NCI-H82 treated with DMSO at 0.1 percent for 48 hours (cell line): ENCODE results near the gene NAP1L1.

Experiments
- DNase-seq: peaks from one replicate; lab custom pipeline; 2025; ENCODE audit not compliant: unreplicated experiment; lab: John Stamatoyannopoulos, UW

The NAP1L1 gene, protein sequence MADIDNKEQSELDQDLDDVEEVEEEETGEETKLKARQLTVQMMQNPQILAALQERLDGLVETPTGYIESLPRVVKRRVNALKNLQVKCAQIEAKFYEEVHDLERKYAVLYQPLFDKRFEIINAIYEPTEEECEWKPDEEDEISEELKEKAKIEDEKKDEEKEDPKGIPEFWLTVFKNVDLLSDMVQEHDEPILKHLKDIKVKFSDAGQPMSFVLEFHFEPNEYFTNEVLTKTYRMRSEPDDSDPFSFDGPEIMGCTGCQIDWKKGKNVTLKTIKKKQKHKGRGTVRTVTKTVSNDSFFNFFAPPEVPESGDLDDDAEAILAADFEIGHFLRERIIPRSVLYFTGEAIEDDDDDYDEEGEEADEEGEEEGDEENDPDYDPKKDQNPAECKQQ

DNA sequence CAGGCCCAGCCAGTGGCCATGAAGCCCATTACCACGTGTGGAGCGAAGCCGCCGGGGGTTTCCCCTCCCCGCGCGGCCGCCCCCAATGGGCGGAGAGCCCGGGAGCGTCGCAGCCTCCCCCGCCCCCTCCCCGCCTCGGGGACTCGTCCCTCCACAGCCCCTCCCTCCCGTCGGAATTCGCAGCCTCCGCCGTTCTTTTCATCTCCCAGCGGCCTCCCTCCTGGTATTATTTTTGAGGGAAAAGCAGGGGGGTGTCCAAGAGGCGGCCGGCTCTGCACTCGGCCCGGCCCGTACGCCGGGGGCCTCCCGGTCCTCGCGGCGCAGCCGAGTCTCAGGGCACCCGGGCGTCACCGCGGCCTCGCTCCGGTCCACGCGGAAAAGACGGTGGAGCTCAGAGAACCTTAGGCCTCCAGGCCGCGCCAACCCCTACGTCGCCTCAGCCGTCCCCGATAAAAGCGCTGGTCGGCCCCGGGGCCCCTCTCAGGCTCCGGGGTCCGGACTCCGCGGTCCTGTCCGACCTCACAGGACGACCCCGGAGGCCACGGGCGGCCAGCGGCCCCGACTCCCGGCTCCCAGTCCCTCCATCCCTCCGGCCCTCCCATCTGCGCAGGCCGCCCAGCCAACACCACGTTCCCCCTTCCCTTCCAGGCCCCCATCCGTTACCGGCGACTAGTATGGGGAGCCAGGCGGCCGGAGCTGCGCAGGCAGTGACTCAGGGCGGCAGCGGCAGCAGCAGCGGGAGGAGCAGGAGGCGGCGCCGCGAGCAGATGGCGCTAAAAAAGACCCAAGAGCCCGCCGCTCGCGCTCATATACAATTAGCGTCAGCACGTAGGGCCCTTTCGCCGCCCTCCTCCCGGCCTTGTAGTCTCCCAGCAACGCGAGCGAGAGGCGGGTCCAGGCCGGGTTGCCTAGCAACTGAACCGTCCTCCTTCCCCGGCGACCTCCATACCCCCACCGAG lies at the start of gene NAP1L1:
NAP1L1 (minus strand) TSS at position 782 of the 959 bp plus-strand sequence. CDS start 10,466 bp downstream, outside the sequence.
- DNase-seq, result peak; percentile 91

DNA sequence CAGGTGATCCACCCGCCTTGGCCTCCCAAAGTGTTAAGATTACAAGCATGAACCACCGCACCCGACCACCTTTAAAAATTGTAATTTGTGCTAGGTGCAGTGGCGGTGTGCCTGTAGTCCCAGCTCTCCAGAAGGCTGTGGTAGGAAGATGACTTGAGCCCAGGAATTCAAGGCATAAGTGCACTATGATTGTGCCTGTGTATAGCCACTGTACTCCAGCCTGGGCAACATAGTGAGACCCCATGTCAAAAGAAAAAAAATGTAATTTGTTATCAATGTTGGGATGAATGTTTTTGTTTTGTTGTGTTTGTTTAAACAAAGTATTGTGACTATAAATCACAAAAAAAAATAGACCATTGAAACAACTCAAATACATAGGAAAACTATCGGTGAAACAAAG lies 43.1 kb upstream of the NAP1L1 start:
- no peak for DNase-seq

DNA sequence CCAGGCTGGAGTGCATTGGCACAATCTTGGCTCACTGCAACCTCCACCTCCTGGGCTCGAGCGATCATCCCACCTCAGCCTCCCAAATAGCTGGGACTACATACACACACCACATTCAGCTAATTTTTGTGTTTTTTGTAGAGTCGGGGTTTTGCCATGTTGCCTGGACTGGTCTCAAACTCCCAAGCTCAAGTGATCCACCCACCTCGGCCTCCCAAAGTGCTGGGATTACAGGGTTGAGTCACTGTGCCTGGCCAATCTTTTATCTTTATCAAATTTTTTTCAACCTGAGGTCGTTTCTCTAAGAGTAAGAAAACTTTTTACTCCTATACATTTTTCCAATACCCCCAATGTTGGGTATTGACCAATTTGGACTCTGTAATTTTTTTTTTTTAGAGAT lies 40.0 kb upstream of the NAP1L1 start:
- no peak for DNase-seq

DNA sequence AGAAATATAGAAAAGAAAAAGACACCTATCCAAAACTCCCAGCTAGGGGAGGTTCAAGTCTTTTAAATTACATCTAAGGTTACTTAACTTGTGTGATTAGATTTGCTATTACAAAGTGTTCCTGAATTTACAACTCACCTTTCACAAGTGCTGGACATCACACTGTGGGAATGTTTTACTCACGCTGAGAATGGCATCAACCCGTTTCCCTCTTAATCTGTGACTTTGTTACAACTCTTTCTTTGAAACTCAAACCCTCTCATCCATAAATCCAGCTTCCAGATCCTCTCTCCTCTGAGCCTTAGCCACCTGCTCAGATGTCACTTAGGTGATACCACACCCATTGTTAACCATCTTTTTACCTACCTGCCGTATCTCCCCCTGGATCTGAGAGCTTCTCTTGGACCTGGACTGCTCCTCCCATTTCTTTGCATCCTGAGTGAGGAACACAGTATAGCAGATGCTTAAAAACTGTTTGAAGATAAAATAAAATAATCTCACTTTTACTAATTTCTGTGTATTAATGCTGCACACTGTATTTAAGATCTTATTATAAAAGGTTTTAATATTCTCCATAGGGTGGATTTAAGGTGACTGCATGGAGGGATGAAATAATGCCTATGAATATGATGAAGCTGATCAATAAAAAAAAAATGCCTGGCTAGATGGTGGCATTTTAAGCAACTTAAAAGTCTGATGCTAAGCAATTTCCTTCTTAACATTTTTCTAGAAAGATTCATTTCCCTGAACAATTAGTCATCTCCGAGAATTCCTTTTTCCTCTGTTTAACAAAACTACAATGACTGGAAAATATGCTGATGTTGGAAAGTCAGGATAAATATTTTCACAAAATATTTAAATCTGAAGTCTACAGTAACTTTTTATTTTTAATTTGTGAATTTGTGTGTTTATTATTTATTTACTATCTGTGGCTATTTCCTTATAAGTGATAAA lies 39.1 kb upstream of the NAP1L1 start:
- no peak for DNase-seq

DNA sequence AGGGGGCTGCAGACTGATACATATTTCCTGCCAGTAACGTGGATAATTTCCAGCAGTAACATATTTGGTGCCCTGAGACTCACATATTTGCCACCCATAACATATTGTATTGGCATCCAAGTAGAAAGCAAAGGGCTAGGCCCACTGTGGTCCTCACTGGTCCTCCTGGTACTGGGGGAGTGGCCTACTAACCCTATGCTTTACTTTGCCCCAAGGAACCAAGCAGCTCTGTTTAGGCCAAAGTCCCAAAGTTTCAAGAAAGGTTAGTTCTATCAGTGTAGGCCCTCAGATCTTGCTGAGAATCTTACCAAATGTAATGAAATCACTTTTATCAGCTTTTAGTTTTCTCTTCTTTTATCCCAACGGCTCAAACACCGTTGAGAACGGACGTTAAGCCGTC lies 35.4 kb upstream of the NAP1L1 start:
- DNase-seq, result no peak

DNA sequence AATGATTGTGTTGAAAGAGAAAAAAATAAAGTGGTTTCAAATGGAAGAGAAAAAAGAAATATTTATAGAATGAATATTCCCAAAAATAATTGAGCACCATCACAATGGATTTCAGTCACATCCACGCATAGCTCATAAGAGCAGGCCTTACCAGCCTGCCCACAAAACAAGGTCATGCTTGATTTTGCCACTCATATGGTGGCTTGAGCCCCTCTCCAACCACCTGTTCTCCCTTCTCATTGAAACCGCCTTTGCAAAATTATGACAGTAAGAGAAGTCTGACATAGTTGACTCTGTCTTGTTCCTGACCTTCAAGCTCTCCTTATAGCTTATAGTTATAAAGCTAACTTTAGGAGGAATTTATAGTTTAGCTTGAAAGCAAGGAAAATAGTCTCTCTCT lies 33.3 kb upstream of the NAP1L1 start:
- no peak for DNase-seq

DNA sequence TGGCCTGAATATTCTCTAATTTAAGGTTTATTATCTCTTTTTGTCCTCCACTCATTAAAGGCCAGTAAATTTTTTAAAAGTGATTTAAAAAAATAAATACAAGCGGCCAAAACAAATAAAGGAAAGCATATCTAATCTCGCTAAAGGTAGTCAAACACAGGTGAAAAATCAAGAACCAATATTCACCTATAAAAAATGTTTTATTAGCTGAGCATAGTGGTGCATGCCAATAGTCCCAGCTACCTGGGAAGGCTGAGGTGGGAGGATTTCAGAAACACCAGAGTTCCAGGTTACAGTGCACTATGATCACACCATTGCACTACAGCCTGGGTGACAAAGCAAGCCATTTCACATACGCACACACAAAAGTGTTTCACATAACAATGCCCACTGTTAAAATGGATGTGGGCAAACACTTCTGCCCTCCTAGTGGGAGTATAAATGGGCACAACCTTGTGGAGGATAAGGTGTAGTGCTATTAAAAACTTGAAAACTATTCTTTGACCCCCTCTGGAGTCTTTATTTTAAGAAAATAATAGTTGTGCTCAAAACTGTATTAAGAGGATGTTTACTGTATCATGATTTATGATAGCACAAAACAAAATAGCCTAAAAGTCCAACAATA lies 32.7 kb upstream of the NAP1L1 start:
- no peak for DNase-seq

DNA sequence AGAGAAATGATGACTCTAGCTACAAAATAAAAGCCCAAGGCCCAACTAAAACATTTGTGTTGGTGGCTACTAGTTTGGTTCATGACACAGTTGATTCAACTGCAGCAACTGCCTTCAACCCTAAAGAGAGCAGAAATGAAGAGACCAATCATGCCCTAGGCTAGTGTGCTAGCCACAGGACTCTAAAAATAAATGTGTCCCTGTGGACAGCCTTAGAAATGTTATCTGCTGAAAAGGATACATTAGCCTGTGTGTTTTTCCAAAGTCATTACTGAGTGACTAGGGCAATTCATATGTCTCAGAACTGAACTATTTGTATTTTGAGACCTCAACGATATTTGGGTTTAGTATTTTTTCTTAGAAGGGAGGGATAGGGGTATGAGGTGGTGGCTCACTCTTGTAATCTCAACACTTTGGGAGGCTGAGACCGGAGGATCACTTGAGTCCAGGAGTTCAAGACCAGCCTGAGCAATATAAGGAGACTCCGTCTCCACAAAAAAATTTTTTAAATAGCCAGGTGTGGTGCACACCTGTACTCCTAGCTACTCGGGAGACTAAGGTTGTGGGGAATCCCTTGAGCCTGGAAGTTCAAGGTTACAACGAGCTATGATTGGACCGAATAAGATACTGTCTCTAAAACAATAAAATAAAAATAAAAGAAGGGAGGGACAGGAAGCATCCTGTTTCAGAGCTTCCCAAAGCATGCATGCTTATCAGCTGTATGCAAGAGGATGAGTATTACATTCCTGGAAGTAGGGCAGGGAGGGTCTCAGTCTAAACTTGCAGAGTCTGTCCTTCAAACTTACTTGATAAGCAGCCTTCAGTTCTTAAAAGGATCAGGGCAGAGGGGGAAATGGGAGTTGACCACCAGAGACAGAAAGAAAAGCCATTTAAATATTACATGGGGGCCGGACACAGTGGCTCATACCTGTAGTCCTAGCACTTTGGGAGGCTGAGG lies 29.6 kb upstream of the NAP1L1 start:
- no peak for DNase-seq

DNA sequence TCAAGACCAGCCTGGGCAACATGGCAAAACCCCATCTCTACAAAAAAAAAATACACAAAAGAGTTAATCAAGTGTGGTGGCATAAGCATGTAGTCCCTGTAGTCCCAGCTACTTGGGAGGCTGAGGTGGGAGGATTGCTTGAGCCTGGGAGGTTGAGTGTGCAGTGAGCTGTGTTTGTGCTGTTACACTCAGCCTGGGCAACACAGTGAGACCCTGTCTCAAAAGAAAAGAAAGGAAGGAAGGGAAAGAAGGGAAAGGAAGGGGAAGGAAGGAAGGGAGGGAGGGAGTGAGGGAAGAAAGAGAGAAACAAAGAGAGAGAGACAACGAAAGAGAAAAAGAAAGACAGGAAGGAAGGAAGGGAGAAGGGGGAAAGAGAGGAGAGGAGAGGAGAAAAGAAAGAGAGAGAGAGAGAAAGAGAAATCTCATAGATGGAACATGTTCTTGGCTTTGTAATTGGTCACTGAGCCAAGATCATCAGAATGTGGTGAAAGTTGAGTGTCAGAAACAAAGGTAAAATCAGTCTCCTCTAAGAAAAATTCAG lies 26.8 kb upstream of the NAP1L1 start:
- no peak for DNase-seq

DNA sequence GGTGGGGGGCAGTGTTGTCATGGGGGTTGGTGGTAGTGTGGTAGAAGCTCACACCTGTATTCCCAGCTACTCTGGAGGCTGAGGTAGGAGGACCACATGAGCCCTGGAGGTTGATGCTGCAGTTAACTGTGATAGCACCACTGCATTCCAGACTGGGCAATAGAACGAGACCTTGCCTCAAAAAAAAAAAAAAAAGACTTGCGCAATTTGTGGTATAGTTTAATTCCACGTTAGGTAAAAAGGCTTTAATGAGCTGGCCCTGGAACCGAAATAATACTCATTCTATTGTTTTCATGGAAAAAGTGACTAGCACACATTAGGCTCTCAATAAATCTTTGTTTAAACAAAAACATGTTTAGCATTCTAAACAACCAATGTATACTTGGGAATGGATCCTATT lies 25.4 kb upstream of the NAP1L1 start:
- DNase-seq, result no peak

DNA sequence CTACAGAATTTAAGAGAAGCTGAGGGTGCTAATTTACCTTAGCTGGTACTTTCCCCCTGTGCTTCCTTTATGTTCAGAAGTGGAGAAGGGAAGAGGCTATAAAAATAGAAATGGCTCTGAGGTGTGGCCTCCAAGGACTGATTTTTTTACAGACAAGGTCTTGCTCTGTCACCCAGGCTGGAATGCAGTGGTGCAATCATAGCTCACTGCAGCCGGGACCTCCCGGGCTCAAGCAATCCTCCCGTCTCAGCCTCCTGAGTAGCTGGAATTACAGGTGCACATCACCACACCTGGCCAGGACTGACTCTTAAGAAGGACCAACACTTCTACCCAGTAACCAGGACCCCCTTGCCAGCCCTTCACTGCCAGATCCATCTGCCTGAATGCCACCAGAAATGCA lies 23.9 kb upstream of the NAP1L1 start:
- DNase-seq, result no peak

DNA sequence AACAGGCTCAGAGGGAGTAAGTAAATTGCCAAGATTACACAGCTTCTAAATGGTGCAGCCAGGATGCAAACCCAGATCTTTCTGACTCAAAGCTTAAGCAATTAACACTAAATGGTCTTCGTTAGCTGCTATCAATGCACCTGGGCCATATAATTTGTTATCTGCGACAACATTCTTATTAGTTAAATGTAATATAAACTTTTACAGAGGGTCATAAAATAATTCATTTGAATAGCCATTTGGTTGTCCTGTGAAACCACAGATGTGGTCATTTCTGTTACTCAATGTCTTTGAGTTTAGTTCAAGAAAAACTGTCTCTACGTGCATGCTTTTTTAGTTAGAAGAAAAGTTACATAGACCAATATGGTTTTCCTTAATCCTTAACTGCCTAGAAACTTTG lies 22.1 kb upstream of the NAP1L1 start:
- DNase-seq, result no peak

DNA sequence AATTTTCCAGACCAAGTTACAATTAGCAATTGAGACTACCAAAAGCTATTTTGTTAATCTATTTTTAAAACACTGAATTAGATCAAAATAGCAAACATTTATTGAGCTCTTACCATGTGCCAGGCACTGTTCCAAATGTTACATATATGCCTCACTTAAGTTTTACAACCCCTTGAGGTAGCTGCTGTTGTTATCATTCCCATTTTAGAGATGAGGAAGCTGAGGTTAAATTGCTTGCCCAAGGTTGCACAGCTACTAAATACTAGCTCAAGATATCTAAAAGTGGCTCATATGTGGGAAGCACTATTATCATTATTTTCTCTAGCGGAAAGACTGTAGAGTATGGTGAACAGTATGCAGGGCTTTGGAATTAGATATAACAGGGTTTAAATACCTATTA lies 19.5 kb upstream of the NAP1L1 start:
- no peak for DNase-seq

DNA sequence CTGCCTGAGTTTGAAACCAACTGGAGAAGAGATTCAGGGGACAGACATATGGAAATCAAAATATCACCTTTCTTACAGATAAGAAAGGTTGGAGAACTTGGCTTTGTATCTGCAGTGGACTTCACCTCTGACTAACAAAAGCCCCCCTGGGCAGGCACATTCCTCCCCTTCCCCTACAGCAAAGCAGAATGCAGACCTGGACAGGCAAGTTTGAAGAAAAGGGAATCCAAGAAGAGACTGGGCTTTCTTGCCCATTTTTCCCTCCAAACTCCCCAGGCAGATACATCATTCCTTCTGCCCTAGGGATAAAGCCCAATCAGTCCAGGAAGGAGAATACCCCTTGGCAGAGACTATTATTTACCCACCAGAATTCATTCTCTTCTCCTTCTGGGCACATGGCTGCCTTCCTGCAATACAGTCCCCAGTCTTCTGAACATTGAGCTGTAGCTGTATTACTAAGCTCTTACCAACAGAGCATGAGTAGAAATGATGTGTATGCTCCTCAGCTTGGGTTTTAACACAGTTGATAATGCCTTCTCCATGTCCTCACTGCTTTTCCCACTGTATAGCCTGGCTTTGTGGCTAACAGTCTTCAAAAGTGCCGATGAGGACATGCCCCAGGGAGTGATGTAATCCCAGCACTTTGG lies 17.4 kb upstream of the NAP1L1 start:
- DNase-seq, result no peak

DNA sequence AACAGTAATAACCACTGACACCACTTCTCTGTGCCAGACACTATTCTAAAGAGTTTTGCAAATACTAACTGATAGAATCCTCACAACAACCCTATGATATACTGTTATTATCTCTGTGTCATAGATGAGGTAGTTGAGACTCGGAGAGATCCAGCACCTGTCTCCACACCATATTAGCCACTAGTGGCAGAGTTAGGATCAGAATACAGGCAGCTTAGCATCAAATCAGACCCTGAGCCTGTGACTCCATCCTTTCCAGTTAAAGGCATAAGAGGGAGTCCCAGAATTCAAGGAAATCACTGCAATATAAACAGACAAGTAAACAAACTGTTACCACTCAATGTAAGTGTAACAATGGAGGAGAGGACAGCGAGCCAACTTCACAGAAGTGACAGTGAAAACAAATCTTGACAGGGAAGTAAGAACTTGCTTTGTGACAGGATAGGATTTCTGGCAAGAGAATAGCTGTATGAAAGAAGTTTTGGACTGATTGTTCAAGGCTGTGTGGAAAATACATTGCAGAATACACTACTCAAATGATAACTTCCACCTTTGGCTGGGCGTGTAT lies 11.7 kb upstream of the NAP1L1 start:
- DNase-seq, result no peak

DNA sequence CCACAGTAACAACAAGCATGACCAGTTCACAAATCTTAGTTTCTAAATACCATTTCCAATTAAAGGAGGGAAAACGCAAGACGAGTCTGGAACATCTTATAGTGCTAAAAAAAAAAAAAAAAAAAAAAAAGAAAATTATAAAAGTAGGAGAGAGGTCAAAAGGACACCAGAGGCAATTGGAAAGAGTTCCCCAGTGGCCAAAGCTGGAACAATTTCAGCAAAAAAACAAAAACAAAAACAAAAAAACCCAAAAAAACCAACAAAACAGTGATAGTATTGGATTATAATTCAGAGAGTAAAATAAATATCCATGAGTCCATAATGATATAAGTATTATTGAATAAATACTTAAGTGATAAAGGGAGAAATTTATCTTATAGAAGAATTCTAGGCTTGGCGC lies 10.3 kb upstream of the NAP1L1 start:
- DNase-seq, result no peak

DNA sequence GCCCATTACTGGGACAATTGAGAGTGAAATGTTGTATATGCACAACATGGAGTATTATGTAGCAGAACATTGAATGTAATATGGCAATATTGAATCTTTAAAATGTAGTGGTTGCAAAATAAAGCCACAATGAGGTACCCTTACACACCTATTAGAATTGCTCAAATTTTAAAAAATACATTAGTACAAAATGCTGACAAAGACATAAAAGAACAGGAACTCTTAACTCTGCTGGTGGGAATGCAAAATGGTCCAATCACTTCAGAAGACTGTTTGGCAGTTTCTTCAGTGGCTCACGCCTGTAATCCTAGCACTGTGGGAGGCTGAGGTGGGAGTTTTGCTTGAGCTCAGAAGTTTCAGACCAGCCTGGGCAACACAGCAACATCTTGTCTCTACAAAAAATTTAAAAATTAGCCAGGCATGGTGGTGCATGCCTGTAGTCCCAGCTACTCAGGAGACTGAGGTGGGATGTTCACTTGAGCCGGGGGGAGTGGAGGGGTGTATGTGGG lies 6.8 kb upstream of the NAP1L1 start:
- DNase-seq, result no peak

DNA sequence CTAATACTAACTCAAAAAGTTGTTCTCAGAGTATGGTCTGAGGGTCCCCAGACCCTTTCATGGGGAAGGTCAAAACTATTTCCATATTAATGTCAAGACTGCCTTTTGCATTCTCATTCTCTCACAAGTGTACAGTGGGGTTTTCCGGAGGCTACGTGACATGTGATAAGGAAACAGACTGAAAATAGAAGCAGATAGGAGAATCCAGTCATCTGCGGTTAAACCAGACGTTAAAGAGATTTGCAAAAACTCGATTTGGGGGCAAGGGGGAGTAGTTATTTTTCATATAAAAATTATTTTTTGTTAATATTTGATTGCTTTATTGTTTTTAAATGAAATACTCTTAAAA lies 1.0 kb upstream of the NAP1L1 start:
- no peak for DNase-seq
